Right atrium auricular region (tissue), 2 donors: Measurements from ENCODE around the gene WDR4. TPM values are rescaled to one million over a fixed set of nuclear protein-coding genes. Genes with fewer than 3 reads are reported as not detected.
"Not testable (repeated sequence)": the region's sequence is repeated elsewhere in the genome, so short reads cannot be mapped to it uniquely, and the experiment has no call there.

Source experiments
- DNase-seq: peaks from one replicate; pipeline ENCODE4 v3.0.0-alpha.2; 2019; ENCODE audit warnings: low spot score
- H3K27ac ChIP-seq, 2 donors: fragments of 200-600 bp; sonication (generic); 1 replicate in 1 of 2; 2 replicates in 1 of 2; pipeline ENCODE4 v1.5.1; 2016 to 2019
- H3K27me3 ChIP-seq, 2 donors: fragments of 200-600 bp; sonication (generic); one replicate each; pipeline versions ENCODE4 v1.5.1 to v1.6.0; 2017 to 2019
- H3K36me3 ChIP-seq: fragments of 200-600 bp; sonication (generic); one replicate; pipeline ENCODE4 v1.5.1; 2016
- H3K4me1 ChIP-seq, 2 donors: fragments of 200-600 bp; sonication (generic); one replicate each; pipeline versions ENCODE4 v1.5.1 to v1.6.0; 2017 to 2019
- H3K4me3 ChIP-seq, 2 donors: fragments of 200-600 bp; sonication (generic); 1 replicate in 1 of 2; 2 replicates in 1 of 2; pipeline ENCODE4 v1.5.1; 2017 to 2019; ENCODE audit warnings: mild to moderate bottlenecking in 1 of 2, moderate library complexity in 1 of 2
- H3K9me3 ChIP-seq, 2 donors: fragments of 200-600 bp; sonication (generic); one replicate each; pipeline ENCODE4 v1.5.1; 2019
- total RNA-seq, 2 donors: library from RNA; depleted of rRNA; stranded (reverse); fragments of >200 nt; gene quantifications; one replicate each; pipeline ENCODE4 v1.1.0, GENCODE V29; 2016
- TF ChIP-seq, protein P1 (sequence below), 2 donors: fragments of 200-600 bp; sonication (generic); IDR thresholded peaks; one replicate each; pipeline ENCODE4 v1.5.1; 2019; ENCODE audit warnings: antibody characterized with exemption in 2 of 2

Gene WDR4
- total RNA-seq, 2 donors from 2014 or later = 1.7 to 4.8 TPM

- TF ChIP-seq, protein P1, sequence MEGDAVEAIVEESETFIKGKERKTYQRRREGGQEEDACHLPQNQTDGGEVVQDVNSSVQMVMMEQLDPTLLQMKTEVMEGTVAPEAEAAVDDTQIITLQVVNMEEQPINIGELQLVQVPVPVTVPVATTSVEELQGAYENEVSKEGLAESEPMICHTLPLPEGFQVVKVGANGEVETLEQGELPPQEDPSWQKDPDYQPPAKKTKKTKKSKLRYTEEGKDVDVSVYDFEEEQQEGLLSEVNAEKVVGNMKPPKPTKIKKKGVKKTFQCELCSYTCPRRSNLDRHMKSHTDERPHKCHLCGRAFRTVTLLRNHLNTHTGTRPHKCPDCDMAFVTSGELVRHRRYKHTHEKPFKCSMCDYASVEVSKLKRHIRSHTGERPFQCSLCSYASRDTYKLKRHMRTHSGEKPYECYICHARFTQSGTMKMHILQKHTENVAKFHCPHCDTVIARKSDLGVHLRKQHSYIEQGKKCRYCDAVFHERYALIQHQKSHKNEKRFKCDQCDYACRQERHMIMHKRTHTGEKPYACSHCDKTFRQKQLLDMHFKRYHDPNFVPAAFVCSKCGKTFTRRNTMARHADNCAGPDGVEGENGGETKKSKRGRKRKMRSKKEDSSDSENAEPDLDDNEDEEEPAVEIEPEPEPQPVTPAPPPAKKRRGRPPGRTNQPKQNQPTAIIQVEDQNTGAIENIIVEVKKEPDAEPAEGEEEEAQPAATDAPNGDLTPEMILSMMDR (IDR thresholded peaks at IDR 0.05) = no peak
- peaks cover 23% of the 10 kb centered on the region for H3K36me3 ChIP-seq
- DNase-seq = no peak
Observed at GRCh38 chr21:42841156-42841915, 38.0 kb downstream of the WDR4 start.

DNA sequence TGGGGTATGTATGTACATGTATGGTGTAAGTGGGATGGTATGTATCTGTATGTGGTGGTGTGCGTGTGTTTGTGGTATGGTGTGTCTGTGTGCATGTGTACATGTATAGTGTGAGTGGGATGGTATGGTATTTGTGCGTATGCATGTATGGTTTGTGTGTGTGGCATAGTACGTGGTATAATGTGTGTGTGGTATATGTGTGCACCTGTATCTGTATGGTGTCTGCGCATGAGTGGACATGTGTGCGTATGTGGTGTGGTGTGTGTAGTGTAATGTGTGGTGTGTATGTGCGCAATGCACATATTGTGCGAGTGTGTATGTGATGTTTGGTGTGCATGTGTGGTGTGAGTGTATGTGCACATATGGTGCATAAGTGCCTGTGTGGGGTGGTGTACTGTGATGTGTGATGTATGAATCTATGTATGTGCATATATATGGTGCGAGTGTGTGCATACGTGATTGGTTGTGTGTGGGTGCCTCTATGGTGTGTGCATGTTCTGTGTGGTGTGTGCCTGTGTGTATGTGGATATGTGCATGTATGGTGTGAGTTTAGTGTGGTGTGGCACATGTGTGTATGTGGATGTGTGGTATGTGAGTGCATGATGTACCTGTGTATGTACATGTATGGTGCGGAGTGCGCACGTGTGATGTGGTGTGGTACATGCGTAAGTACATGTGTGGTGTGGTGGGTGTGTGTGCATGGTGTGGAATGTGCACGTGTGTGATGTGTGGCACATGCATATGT lies 38.8 kb downstream of the WDR4 start:
- TF ChIP-seq, protein P1 (IDR thresholded peaks at IDR 0.05) = no peak
- Histone ChIP-seq H3K9me3 (no peaks in the 10 kb centered on the region), H3K36me3 (peaks cover 20% of the 10 kb centered on the region), H3K4me1 (no peaks in the 10 kb centered on the region), H3K27me3 (no peaks in the 10 kb centered on the region), H3K27ac (no peak overlapping the region), H3K4me3 (no peak overlapping the region)
- DNase-seq = no peak

More at GRCh38 chr21:42841156-42841915, 38.0 kb downstream of the WDR4 start:
- Histone ChIP-seq H3K9me3 (no peaks in the 10 kb centered on the region), H3K4me1 (no peaks in the 10 kb centered on the region), H3K27ac (no peak overlapping the region), H3K4me3 (no peak overlapping the region), H3K27me3 (no peaks in the 10 kb centered on the region)

DNA sequence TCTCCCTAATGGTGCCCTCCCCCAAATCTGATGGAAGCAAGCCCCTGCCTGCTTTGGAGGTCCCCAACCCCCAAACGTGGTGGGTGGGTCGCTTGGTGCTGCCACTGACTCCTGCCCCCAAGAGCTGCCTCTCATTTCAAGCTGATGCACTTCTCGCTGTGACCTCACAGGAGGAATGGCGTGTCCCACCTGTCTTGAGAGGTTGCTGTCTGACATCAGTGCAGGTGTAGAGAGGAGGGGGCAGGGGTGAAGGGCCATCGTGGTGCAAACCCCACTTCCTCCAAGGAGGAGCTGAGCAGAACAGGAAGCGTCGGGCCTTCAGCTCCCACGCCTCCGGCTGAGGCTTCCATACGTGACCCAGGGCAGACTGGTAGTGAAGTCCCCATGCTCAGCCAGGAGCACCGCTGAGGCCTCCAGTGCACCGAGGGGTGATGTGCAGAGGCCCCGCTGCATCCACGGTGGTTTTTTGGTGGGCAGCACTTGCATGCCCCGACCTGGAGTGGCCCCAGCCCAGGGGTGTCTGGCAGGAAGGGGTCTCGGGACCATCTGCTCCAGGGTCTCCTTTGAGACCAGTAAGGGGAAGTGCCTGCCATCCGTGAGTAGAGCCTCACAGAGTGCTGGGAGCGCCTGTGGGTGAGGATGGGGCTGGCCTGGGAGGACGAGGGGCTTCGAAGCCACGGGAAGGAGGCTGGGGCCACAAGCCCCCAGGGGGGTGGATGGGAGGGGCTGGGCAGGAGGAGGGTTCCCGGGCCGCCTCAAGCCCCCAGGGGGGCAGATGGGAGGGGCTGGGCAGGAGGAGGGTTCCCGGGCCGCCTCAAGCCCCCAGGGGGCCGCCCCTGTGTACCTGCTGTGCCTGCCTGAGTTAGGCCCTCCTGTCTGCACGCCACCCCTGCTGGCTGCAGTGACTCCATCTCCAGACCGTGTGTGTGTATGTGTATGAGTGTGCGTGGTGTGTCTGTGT lies 39.8 kb downstream of the WDR4 start:
- Histone ChIP-seq H3K27me3 (no peaks in the 10 kb centered on the region), H3K27ac (no peak overlapping the region), H3K9me3 (no peaks in the 10 kb centered on the region), H3K4me3 (no peak overlapping the region), H3K4me1 (no peaks in the 10 kb centered on the region), H3K36me3 (peaks cover 20% of the 10 kb centered on the region)
- DNase-seq = peak; percentile 56
- TF ChIP-seq, protein P1 (IDR thresholded peaks at IDR 0.05) = no peak

GRCh38 chr21:42838212-42838690 lies 41.1 kb downstream of the WDR4 start:
- not testable (repeated sequence) for H3K9me3 ChIP-seq, H3K27ac ChIP-seq, H3K27me3 ChIP-seq, DNase-seq, H3K4me1 ChIP-seq, H3K4me3 ChIP-seq
- H3K36me3 ChIP-seq = peaks cover 20% of the 10 kb centered on the region

DNA sequence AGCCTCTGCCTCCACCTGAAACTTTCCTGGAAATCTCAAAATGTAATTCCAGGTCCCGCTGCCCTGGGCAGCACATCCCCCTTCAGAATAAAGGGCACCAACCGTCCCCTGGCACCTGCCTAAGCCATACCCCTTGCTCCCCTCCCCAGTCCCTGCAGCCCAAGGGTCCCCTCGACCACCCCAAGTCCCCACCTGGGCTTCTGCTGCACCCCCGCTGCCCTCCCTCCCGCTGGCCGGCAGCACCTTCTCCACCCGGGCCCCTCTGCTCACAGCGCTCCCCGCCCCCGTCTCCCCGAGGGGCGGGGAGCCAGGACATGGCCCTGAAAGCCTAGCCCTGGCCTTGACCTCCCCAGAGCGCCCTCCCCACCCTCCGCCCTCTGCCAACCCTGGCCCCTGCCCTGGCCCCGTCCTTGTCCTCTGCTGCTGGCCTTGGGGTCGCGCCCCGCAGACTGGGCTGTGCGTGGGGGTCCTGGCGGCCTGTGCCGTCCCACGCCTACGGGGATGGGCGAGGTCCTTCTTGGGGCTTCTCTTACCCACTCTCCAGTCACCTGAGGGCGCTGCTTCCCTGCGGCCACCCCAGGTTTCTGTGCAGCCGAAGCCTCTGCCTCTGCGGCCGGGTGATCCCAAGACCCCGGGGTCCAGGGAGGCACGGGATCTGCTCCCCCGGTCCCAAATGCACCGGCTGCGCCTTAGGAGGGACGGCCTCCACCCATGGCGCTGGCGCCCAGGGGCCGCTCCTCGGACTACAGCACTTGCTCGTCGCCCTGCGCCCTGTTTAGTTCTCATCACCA lies 41.7 kb downstream of the WDR4 start:
- peak; percentile 52 for DNase-seq
- H3K27ac ChIP-seq = no peak overlapping the region
- H3K4me1 ChIP-seq = no peaks in the 10 kb centered on the region
- TF ChIP-seq, protein P1 (IDR thresholded peaks at IDR 0.05) = no peak
- no peak overlapping the region for H3K4me3 ChIP-seq
- H3K36me3 ChIP-seq = peaks cover 16% of the 10 kb centered on the region
- no peaks in the 10 kb centered on the region for H3K27me3 ChIP-seq
- H3K9me3 ChIP-seq = no peaks in the 10 kb centered on the region
